ENCODE measurements around the gene DCDC2C. TPM values are rescaled to one million over a fixed set of nuclear protein-coding genes. Genes with fewer than 3 reads are reported as not detected.

DCDC2C gene
- total and polyA plus RNA-seq, 2 experiments from 2014 or later, result 0.45 TPM; not detected in 1

GRCh38 chr2:3872451-3872850 is 169.1 kb downstream of the DCDC2C start:
- H3K36me3 Mint-ChIP-seq (ENCODE audit: low read depth), result peaks cover 3% of the 10 kb centered on the region; the same call in 2 of the 3 replicates
- no peak overlapping the region for H2AFZ ChIP-seq
- no peaks in the 10 kb centered on the region for H3F3A ChIP-seq (replicated peaks; ENCODE audit: low read depth)
- H3K79me2 ChIP-seq (replicated peaks; ENCODE audit: insufficient read depth), result no peaks in the 10 kb centered on the region
- no peak overlapping the region for H3K4me2 ChIP-seq
- H3K4me1 Mint-ChIP-seq, result no peaks in the 10 kb centered on the region; the same call in 2 of the 3 replicates
- H3K4me3 Mint-ChIP-seq, result no peak overlapping the region
- no peak overlapping the region for H3K4me3 ChIP-seq
- H3K9me3 Mint-ChIP-seq, result peaks cover 74% of the 10 kb centered on the region
- H4K20me1 ChIP-seq (replicated peaks; ENCODE audit: insufficient read depth), result no peaks in the 10 kb centered on the region
- DNase-seq (ENCODE audit: low spot score) (no peak), ATAC-seq (no peak)
- H3K27me3 ChIP-seq (ENCODE audit: insufficient read depth), result no peaks in the 10 kb centered on the region
- TF ChIP-seq POLR2AphosphoS5 (IDR thresholded peaks at IDR 0.05; ENCODE audit: low read depth), result no peak
- TF ChIP-seq REST (IDR thresholded peaks at IDR 0.05; ENCODE audit: unreplicated experiment), result no peak
- TF ChIP-seq CTCF (conservative IDR thresholded peaks at IDR 0.05; ENCODE audit: low read depth in 2 of 2), result no peak
- no peak for TF ChIP-seq STAT1 (IDR thresholded peaks at IDR 0.05; ENCODE audit: unreplicated experiment)
- no peak for TF ChIP-seq ETS1 (IDR thresholded peaks at IDR 0.05)
- no peak for TF ChIP-seq NANOG (IDR thresholded peaks at IDR 0.05; ENCODE audit: borderline replicate concordance)
- TF ChIP-seq CREB1 (CRISPR knock-in tag; IDR thresholded peaks at IDR 0.05; ENCODE audit: low read depth), result no peak
- no peak for TF ChIP-seq EZH2 (IDR thresholded peaks at IDR 0.05; ENCODE audit: low read depth, unreplicated experiment)
- TF ChIP-seq ZNF331 (CRISPR knock-in tag; IDR thresholded peaks at IDR 0.05; ENCODE audit: low read depth), result no peak
- TF ChIP-seq JUNB (IDR thresholded peaks at IDR 0.05; ENCODE audit: unreplicated experiment), result no peak
- TF ChIP-seq EZH2phosphoT487 (IDR thresholded peaks at IDR 0.05; ENCODE audit: unreplicated experiment), result no peak
- no peak for TF ChIP-seq ZNF462 (CRISPR knock-in tag; IDR thresholded peaks at IDR 0.05)
- TF ChIP-seq ZNF114 (CRISPR knock-in tag; IDR thresholded peaks at IDR 0.05), result no peak
- H3K27me3 Mint-ChIP-seq (ENCODE audit: insufficient read depth, low read depth, poor library complexity), result peaks cover 3% of the 10 kb centered on the region
- no peak overlapping the region for H3K27ac ChIP-seq (ENCODE audit: low read depth)
- 0 out of 2 replicates have a peak, but pooled peaks cover 9% of the 10 kb centered on the region for H3K36me3 ChIP-seq (ENCODE audit: insufficient read depth)
- H3K9me2 ChIP-seq (ENCODE audit: insufficient read depth), result no peaks in the 10 kb centered on the region
- H3K27ac Mint-ChIP-seq, result no peak overlapping the region
- no peaks in the 10 kb centered on the region for H3K4me1 ChIP-seq (ENCODE audit: insufficient read depth)

All from GM23338 (cell line).